Measurements from ENCODE around the gene PRKAR2B. TPM values are rescaled to one million over a fixed set of nuclear protein-coding genes. Genes with fewer than 3 reads are reported as not detected.
A peak's percentile ranks its signal among the peaks of the same experiment; 100 is the strongest.

Gene PRKAR2B
- total RNA-seq, 4 donors from 2014 or later: 17.5 to 30.5 (median 22.9) TPM

- intact Hi-C loops (cut with DNase I; ENCODE audit: low total_unique reads): no loop called here
- H3K27ac ChIP-seq: peak overlapping the region; percentile 97 to 100
- H3K27me3 ChIP-seq: no peaks in the 10 kb centered on the region
- H3K4me3 ChIP-seq: peak overlapping the region; percentile 47 to 59
- TF ChIP-seq, protein P1, sequence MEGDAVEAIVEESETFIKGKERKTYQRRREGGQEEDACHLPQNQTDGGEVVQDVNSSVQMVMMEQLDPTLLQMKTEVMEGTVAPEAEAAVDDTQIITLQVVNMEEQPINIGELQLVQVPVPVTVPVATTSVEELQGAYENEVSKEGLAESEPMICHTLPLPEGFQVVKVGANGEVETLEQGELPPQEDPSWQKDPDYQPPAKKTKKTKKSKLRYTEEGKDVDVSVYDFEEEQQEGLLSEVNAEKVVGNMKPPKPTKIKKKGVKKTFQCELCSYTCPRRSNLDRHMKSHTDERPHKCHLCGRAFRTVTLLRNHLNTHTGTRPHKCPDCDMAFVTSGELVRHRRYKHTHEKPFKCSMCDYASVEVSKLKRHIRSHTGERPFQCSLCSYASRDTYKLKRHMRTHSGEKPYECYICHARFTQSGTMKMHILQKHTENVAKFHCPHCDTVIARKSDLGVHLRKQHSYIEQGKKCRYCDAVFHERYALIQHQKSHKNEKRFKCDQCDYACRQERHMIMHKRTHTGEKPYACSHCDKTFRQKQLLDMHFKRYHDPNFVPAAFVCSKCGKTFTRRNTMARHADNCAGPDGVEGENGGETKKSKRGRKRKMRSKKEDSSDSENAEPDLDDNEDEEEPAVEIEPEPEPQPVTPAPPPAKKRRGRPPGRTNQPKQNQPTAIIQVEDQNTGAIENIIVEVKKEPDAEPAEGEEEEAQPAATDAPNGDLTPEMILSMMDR (IDR thresholded peaks at IDR 0.05): peak; percentile 18 to 64 (median 41)
- peak in 1 of 2 donors; percentile 29 for TF ChIP-seq POLR2A (IDR thresholded peaks at IDR 0.05)
- H3K9me3 ChIP-seq: no peaks in the 10 kb centered on the region
- H3K36me3 ChIP-seq: no peaks in the 10 kb centered on the region
- DNase-seq: peak in 1 of 2 donors; percentile 81
- H3K4me1 ChIP-seq: peaks cover 0 to 7% of the 10 kb centered on the region in 2 donors
Observed at GRCh38 chr7:107167483-107168232, 123.2 kb downstream of the PRKAR2B start.

GRCh38 chr7:107168233-107169119 is 124.0 kb downstream of the PRKAR2B start, which contains the start of gene HBP1:
TSS of gene HBP1 (plus strand) at chr7:107169003. CDS start at chr7:107179894, 10,891 bp downstream.
- H3K4me1 ChIP-seq: peaks cover 0 to 15% of the 10 kb centered on the region in 2 donors
- H3K4me3 ChIP-seq: peak within 1 kb of the TSS; percentile 90 to 99
- no peaks in the 10 kb centered on the region for H3K27me3 ChIP-seq
- no peaks in the 10 kb centered on the region for H3K36me3 ChIP-seq
- H3K27ac ChIP-seq: peak within 1 kb of the TSS; percentile 97 to 100
- H3K9me3 ChIP-seq: no peaks in the 10 kb centered on the region
- DNase-seq: peak; percentile 100
- intact Hi-C loops (cut with DNase I; ENCODE audit: low total_unique reads): no loop called here
- TF ChIP-seq, protein P1 (IDR thresholded peaks at IDR 0.05): peak in 2 of 4 experiments; percentile 3 to 13
- TF ChIP-seq POLR2A (IDR thresholded peaks at IDR 0.05): peak; percentile 67 to 91

DNA sequence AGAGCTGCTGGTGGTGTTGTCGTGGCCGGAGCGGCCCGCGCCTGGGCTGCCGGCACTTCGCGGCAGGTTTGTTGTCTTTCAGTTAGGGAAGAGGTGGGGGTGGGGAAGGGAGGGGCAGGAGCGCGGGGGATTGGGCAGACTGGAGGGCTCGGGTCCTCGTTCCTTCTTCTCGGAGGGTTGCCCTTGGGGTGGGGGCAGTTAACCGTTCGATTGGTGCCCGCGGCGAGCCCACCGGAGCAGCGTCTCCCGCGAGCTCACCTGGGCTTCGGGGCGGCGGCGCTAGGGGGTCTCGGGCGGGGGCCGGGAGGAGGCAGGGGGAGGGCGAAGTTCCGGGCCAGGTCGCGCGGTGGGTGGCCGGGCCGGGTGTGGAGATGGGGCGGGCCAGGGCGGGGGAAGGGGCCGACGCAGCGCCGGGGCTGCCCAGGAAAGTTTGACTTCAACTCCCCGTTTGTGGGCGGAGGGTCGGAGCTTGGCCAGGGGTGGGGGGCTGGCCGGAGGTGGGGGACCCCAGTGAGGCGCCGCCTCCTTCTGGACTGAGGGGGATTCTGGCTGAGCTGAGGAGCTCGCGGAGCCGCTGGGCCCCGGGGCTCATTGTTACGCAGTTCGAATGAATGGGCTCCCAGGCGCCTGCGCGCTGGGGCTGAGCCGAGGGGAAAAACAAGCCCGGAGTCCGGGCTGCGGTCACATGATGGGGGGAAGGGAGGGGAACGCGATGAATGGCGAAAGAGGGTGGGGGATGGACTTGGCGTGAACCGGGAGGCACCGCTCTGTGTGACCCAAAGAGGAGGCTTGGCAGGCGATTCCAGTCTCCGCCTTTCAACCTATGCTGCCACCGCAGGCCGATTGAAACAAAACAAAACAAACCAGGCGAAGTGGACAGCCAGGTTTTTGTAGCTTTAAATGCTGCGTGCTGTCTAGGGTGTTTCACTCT is 124.9 kb downstream of the PRKAR2B start:
- H3K27me3 ChIP-seq: no peaks in the 10 kb centered on the region
- H3K9me3 ChIP-seq: no peaks in the 10 kb centered on the region
- H3K4me1 ChIP-seq: peaks cover 0 to 19% of the 10 kb centered on the region in 2 donors
- peak overlapping the region; percentile 90 to 99 for H3K4me3 ChIP-seq
- TF ChIP-seq, protein P1 (IDR thresholded peaks at IDR 0.05): peak in 3 of 4 experiments; percentile 16 to 28 (median 22)
- peak; percentile 69 for TF ChIP-seq POLR2A (IDR thresholded peaks at IDR 0.05)
- peak; percentile 97 to 98 for DNase-seq
- intact Hi-C loops (cut with DNase I; ENCODE audit: low total_unique reads): no loop called here
- H3K27ac ChIP-seq: peak overlapping the region; percentile 96 to 100
- no peaks in the 10 kb centered on the region for H3K36me3 ChIP-seq

GRCh38 chr7:107170051-107170915 is 125.8 kb downstream of the PRKAR2B start:
- peak overlapping the region; percentile 96 to 100 for H3K27ac ChIP-seq
- H3K36me3 ChIP-seq: no peaks in the 10 kb centered on the region
- H3K9me3 ChIP-seq: no peaks in the 10 kb centered on the region
- H3K4me1 ChIP-seq: peaks cover 0 to 25% of the 10 kb centered on the region in 2 donors
- peak overlapping the region; percentile 90 to 99 for H3K4me3 ChIP-seq
- TF ChIP-seq, protein P1 (IDR thresholded peaks at IDR 0.05): no peak
- TF ChIP-seq POLR2A (IDR thresholded peaks at IDR 0.05): no peak
- no peaks in the 10 kb centered on the region for H3K27me3 ChIP-seq
- no peak for DNase-seq
- intact Hi-C loops (cut with DNase I; ENCODE audit: low total_unique reads): no loop called here

All from uterus (tissue), 4 donors.